HepG2 (cell line): ENCODE measurements around the gene KCNJ2. TPM values are rescaled to one million over a fixed set of nuclear protein-coding genes. Genes with fewer than 3 reads are reported as not detected.

Experiments used
- ATAC-seq: fragments of 200-7000 bp; cut with Tn5 transposase; 3 replicates; pipeline ENCODE4 v1.9.1; 2020; ENCODE audit warnings: mild to moderate bottlenecking, moderate library complexity
- BruUV-seq: library from RNA; stranded (reverse); fragments of 400-500 nt; replicated peaks from 2 replicates; lab custom pipeline; 2021; lab: Mats Ljungman, UMichigan
- CTCF ChIA-PET: fragments of 300-600 bp; formaldehyde crosslinking; extraction: SDS; loops from one replicate; lab custom pipeline; 2021; ENCODE audit warnings: low total read pairs, inconsistent platforms, low intra/inter-chr PET ratio; lab: Yijun Ruan, JAX
- POLR2A ChIA-PET: fragments of 350-600 bp; sonication (Branson Sonifier 250); formaldehyde crosslinking; loops from one replicate; lab custom pipeline; 2020; ENCODE audit warnings: antibody characterized with exemption, inconsistent platforms; lab: Yijun Ruan, JAX
- DNase-seq: peaks from one replicate; pipeline ENCODE4 v3.0.0-alpha.2; 2015; ENCODE audit warnings: low spot score
- FAIRE-seq: peaks from 3 replicates; lab custom pipeline; 2011; peaks lifted over from hg19 to GRCh38; lab: Jason Lieb, UNC
- H2AFZ ChIP-seq: one replicate; pipeline ENCODE4 v1.6.1; 2011; ENCODE audit warnings: low read length, inconsistent platforms
- H3K27ac ChIP-seq: fragments of 300-600 bp; 3 replicates; pipeline ENCODE4 v1.8.0; 2011; ENCODE audit warnings: mixed run types, mild to moderate bottlenecking, mixed read lengths, low read length, inconsistent platforms; ENCODE audit not compliant: insufficient read depth; ENCODE audit errors: extremely low read length
- H3K27me3 ChIP-seq, 2 experiments: fragments of 200-600 bp in 1 of 2; 2 replicates in 1 of 2; 3 replicates in 1 of 2; pipeline versions ENCODE4 v1.6.0 to v1.8.0; 2011; ENCODE audit warnings: low read length in 2 of 2, mild to moderate bottlenecking in 2 of 2, moderate library complexity in 2 of 2, inconsistent platforms in 1 of 2; ENCODE audit not compliant: insufficient read depth in 2 of 2, control insufficient read depth in 1 of 2
- H3K36me3 ChIP-seq, 2 experiments: fragments of 200-600 bp in 1 of 2; replicated peaks in 1 of 2; 2 replicates in 1 of 2; 3 replicates in 1 of 2; pipeline versions ENCODE4 v1.5.1 to v1.8.0; 2011; ENCODE audit warnings: low read length in 2 of 2, inconsistent platforms in 1 of 2; ENCODE audit not compliant: insufficient read depth in 2 of 2, control insufficient read depth in 1 of 2
- H3K4me1 ChIP-seq: 2 replicates; pipeline ENCODE4 v1.5.1; 2012; ENCODE audit warnings: low read length, inconsistent platforms; ENCODE audit not compliant: insufficient read depth
- H3K4me2 ChIP-seq: 2 replicates; pipeline ENCODE4 v1.6.0; 2011; ENCODE audit warnings: low read depth, low read length, inconsistent platforms
- H3K4me3 ChIP-seq, 3 experiments: fragments of 200-600 bp in 1 of 3; sonication (generic), shearing (Covaris generic) in 1 of 3; replicated peaks in 1 of 3; 2 replicates each; pipeline ENCODE4 v1.5.1; 2011 to 2016; ENCODE audit warnings: low read length in 3 of 3, inconsistent platforms in 2 of 3, low read depth in 2 of 3, mild to moderate bottlenecking in 2 of 3, control low read depth in 1 of 3, mixed read lengths in 1 of 3; ENCODE audit not compliant: insufficient read depth in 1 of 3
- H3K79me2 ChIP-seq: one replicate; pipeline ENCODE4 v1.6.1; 2011; ENCODE audit warnings: low read length, inconsistent platforms; ENCODE audit not compliant: insufficient read depth
- H3K9ac ChIP-seq: 2 replicates; pipeline ENCODE4 v1.6.0; 2011; ENCODE audit warnings: mild to moderate bottlenecking, low read depth, low read length, inconsistent platforms; ENCODE audit not compliant: insufficient read depth
- H3K9me3 ChIP-seq: 2 replicates; pipeline ENCODE4 v1.5.1; 2012; ENCODE audit warnings: mild to moderate bottlenecking, low read length
- H4K20me1 ChIP-seq: 2 replicates; pipeline ENCODE4 v1.6.0; 2011; ENCODE audit warnings: inconsistent platforms, mild to moderate bottlenecking, low read length, moderate library complexity; ENCODE audit not compliant: insufficient read depth
- HOXA9 ChIP-seq: sonication (generic); formaldehyde crosslinking; IDR thresholded peaks from 2 replicates; pipeline ENCODE4 v1.8.1; 2022; ENCODE audit warnings: missing genetic modification reagents, mild to moderate bottlenecking, moderate library complexity, borderline replicate concordance
- KDM5B ChIP-seq: sonication (generic); formaldehyde crosslinking; IDR thresholded peaks from 2 replicates; pipeline ENCODE4 v1.4.0; 2020; ENCODE audit warnings: missing genetic modification reagents, mild to moderate bottlenecking, borderline replicate concordance
- SMC3 ChIP-seq: IDR thresholded peaks from 2 replicates; pipeline ENCODE4 v1.6.1; 2011; ENCODE audit warnings: low read length, improper control_type of control experiment
- SOX6 ChIP-seq, 2 experiments: fragments of 450-650 bp in 1 of 2; sonication (generic) in 1 of 2; formaldehyde crosslinking in 1 of 2; IDR thresholded peaks; 2 replicates each; pipeline versions ENCODE4 v1.4.0 to v1.6.1; 2017 to 2020; ENCODE audit warnings: antibody characterized with exemption in 1 of 2, mild to moderate bottlenecking in 1 of 2, missing genetic modification reagents in 1 of 2
- STAG1 ChIP-seq: sonication (generic); formaldehyde crosslinking; IDR thresholded peaks from 2 replicates; pipeline ENCODE4 v1.4.0; 2020; ENCODE audit warnings: missing genetic modification reagents
- U2AF1 ChIP-seq: fragments of 200-400 bp; formaldehyde crosslinking; optimal IDR thresholded peaks from 2 replicates; pipeline ENCODE3; 2017; ENCODE audit warnings: mild to moderate bottlenecking, low read depth, low read length
- ZKSCAN5 ChIP-seq: sonication (generic); formaldehyde crosslinking; IDR thresholded peaks from 2 replicates; pipeline ENCODE4 v1.5.1; 2020; ENCODE audit warnings: mild to moderate bottlenecking, missing genetic modification reagents
- ZNF260 ChIP-seq: sonication (generic); formaldehyde crosslinking; IDR thresholded peaks from 2 replicates; pipeline ENCODE4 v1.4.0; 2020; ENCODE audit warnings: missing genetic modification reagents, low read depth, mild to moderate bottlenecking, borderline replicate concordance
- ZNF430 ChIP-seq: sonication (generic); formaldehyde crosslinking; IDR thresholded peaks from 2 replicates; pipeline ENCODE4 v1.9.0; 2021; ENCODE audit warnings: mild to moderate bottlenecking, missing genetic modification reagents
- ZNF552 ChIP-seq: sonication (generic); formaldehyde crosslinking; IDR thresholded peaks from 2 replicates; pipeline ENCODE4 v1.9.0; 2022; ENCODE audit warnings: missing genetic modification reagents, mild to moderate bottlenecking, borderline replicate concordance
- ZNF816 ChIP-seq: sonication (generic); formaldehyde crosslinking; IDR thresholded peaks from 2 replicates; pipeline ENCODE4 v1.8.0; 2022; ENCODE audit warnings: missing genetic modification reagents, mild to moderate bottlenecking, borderline replicate concordance
- WGBS: methylation state at CpG from one replicate; pipeline ENCODE4 v1.1.6; 2017; ENCODE audit warnings: low lambda C conversion rate; 5-methylcytosine and 5-hydroxymethylcytosine counted together
- in situ Hi-C: cut with HindIII; loops from 2 replicates; pipeline ENCODE4 v1.10.0; 2017; ENCODE audit warnings: low pct_unique_long_range_greater_than_20kb; ENCODE audit not compliant: extremely low pct_ligation_motif_present
- intact Hi-C: fragments of 100-400 bp; cut with micrococcal nuclease; formaldehyde crosslinking; loops from one replicate; pipeline ENCODE4 v1.10.0; 2022; ENCODE audit not compliant: unreplicated experiment
- polyA plus RNA-seq, 8 experiments: library from polyadenylated mRNA; depleted of rRNA in 3 of 8; stranded (reverse) in 7 of 8; unstranded in 1 of 8; fragments of >200 nt; fragmentation: Illumina TruSeq in 4 of 8; extraction: Trizol in 4 of 8; gene quantifications; 2 replicates each; pipeline versions ENCODE4 v1.2.1 to v1.2.3, GENCODE V29; 2011 to 2016; ENCODE audit warnings: low read depth in 4 of 8, missing spikeins in 1 of 8, mixed read lengths in 1 of 8; ENCODE audit not compliant: insufficient read depth in 1 of 8
- total RNA-seq, 5 experiments: library from RNA; depleted of rRNA; stranded (reverse); fragments of >200 nt; fragmentation: Illumina TruSeq; extraction: Trizol; gene quantifications; 2 replicates each; pipeline ENCODE4 v1.2.3, GENCODE V29; 2016; ENCODE audit warnings: low read depth in 1 of 5
- TF ChIP-seq, protein P1 (sequence below): sonication (generic); formaldehyde crosslinking; IDR thresholded peaks from 2 replicates; pipeline ENCODE4 v1.5.0; 2020; ENCODE audit warnings: mild to moderate bottlenecking, missing genetic modification reagents, borderline replicate concordance
- TF ChIP-seq, protein P2 (sequence below): sonication (generic); formaldehyde crosslinking; IDR thresholded peaks from 2 replicates; pipeline ENCODE4 v1.5.0; 2020; ENCODE audit warnings: mild to moderate bottlenecking, missing genetic modification reagents, moderate library complexity

The KCNJ2 gene
- total and polyA plus RNA-seq, 2 of the 13 experiments (the other 11 are each of a cell fraction or from before 2014, with no cell fraction given): not detected

DNA sequence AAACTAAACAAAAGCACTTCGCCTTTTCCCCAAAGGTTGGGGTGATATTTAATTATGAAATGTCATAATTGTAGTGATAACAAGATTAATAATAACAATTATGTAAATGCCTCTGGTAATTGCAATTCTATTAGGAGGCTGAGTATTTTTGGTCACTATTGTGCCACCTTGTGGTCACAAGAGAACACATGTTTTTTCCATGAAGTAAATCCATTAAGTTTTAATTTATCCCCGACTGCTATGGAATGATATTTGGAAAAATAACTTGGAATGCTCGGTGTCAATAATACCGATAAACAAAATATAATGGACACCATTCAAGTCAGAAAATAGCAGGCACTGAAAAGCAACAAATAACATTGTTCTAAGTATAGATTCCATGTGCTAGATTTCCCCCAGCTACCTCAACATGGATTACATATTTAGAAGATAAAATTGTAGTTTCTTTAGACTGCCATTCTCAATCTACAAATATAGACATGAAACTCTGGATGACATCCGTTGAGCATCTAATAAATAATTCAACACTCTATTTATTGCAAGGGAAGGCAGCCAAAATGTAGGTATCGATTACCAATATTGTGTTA, 25.0 kb upstream of the KCNJ2 start:
- ChIA-PET POLR2A (no interaction called here), CTCF (interaction anchor here (1.6 to 2.6 kb wide), 2 partner anchors 575 to 618 kb away, joined by 14 to 31 read pairs; no protein-coding TSS in a partner anchor)
- Histone ChIP-seq H4K20me1 (no peaks in the 10 kb centered on the region), H3K79me2 (no peaks in the 10 kb centered on the region), H3K9me3 (no peaks in the 10 kb centered on the region), H3K4me2 (no peak overlapping the region), H3K27ac (no peak overlapping the region), H3K36me3 (no peaks in the 10 kb centered on the region), H3K4me3 (no peak overlapping the region), H3K4me1 (no peaks in the 10 kb centered on the region), H2AFZ (no peak overlapping the region), H3K9ac (no peak overlapping the region), H3K27me3 (no peaks in the 10 kb centered on the region; a peak in 1 of 5 replicates)
- FAIRE-seq: peak; percentile 66
- intact Hi-C loops: loop anchor here (1.0 kb wide), 3 partner anchors 537 to 618 kb away; no protein-coding TSS in a partner anchor
- peak; percentile 15 for DNase-seq
- TF ChIP-seq ZKSCAN5 (CRISPR knock-in tag): no peak
- TF ChIP-seq, protein P1, sequence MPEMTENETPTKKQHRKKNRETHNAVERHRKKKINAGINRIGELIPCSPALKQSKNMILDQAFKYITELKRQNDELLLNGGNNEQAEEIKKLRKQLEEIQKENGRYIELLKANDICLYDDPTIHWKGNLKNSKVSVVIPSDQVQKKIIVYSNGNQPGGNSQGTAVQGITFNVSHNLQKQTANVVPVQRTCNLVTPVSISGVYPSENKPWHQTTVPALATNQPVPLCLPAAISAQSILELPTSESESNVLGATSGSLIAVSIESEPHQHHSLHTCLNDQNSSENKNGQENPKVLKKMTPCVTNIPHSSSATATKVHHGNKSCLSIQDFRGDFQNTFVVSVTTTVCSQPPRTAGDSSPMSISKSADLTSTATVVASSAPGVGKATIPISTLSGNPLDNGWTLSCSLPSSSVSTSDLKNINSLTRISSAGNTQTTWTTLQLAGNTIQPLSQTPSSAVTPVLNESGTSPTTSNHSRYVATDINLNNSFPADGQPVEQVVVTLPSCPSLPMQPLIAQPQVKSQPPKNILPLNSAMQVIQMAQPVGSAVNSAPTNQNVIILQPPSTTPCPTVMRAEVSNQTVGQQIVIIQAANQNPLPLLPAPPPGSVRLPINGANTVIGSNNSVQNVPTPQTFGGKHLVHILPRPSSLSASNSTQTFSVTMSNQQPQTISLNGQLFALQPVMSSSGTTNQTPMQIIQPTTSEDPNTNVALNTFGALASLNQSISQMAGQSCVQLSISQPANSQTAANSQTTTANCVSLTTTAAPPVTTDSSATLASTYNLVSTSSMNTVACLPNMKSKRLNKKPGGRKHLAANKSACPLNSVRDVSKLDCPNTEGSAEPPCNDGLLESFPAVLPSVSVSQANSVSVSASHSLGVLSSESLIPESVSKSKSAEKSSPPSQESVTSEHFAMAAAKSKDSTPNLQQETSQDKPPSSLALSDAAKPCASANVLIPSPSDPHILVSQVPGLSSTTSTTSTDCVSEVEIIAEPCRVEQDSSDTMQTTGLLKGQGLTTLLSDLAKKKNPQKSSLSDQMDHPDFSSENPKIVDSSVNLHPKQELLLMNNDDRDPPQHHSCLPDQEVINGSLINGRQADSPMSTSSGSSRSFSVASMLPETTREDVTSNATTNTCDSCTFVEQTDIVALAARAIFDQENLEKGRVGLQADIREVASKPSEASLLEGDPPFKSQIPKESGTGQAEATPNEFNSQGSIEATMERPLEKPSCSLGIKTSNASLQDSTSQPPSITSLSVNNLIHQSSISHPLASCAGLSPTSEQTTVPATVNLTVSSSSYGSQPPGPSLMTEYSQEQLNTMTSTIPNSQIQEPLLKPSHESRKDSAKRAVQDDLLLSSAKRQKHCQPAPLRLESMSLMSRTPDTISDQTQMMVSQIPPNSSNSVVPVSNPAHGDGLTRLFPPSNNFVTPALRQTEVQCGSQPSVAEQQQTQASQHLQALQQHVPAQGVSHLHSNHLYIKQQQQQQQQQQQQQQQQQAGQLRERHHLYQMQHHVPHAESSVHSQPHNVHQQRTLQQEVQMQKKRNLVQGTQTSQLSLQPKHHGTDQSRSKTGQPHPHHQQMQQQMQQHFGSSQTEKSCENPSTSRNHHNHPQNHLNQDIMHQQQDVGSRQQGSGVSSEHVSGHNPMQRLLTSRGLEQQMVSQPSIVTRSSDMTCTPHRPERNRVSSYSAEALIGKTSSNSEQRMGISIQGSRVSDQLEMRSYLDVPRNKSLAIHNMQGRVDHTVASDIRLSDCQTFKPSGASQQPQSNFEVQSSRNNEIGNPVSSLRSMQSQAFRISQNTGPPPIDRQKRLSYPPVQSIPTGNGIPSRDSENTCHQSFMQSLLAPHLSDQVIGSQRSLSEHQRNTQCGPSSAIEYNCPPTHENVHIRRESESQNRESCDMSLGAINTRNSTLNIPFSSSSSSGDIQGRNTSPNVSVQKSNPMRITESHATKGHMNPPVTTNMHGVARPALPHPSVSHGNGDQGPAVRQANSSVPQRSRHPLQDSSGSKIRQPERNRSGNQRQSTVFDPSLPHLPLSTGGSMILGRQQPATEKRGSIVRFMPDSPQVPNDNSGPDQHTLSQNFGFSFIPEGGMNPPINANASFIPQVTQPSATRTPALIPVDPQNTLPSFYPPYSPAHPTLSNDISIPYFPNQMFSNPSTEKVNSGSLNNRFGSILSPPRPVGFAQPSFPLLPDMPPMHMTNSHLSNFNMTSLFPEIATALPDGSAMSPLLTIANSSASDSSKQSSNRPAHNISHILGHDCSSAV (CRISPR knock-in tag): no peak
- no peak for TF ChIP-seq HOXA9 (CRISPR knock-in tag)
- peak; percentile 73 for TF ChIP-seq SMC3
- no peak for TF ChIP-seq ZNF816 (CRISPR knock-in tag)
- no peak for TF ChIP-seq ZNF430 (CRISPR knock-in tag)
- peak; percentile 50 for TF ChIP-seq STAG1 (CRISPR knock-in tag)
- no peak for TF ChIP-seq SOX6 (IDR thresholded peaks at IDR 0.05)
- no peak for TF ChIP-seq SOX6 (CRISPR knock-in tag; IDR thresholded peaks at IDR 0.05)
- no peak for TF ChIP-seq ZNF552
- no peak for TF ChIP-seq KDM5B (CRISPR knock-in tag)
- no peak for TF ChIP-seq ZNF260 (CRISPR knock-in tag)
- TF ChIP-seq U2AF1: no peak
- TF ChIP-seq, protein P2, sequence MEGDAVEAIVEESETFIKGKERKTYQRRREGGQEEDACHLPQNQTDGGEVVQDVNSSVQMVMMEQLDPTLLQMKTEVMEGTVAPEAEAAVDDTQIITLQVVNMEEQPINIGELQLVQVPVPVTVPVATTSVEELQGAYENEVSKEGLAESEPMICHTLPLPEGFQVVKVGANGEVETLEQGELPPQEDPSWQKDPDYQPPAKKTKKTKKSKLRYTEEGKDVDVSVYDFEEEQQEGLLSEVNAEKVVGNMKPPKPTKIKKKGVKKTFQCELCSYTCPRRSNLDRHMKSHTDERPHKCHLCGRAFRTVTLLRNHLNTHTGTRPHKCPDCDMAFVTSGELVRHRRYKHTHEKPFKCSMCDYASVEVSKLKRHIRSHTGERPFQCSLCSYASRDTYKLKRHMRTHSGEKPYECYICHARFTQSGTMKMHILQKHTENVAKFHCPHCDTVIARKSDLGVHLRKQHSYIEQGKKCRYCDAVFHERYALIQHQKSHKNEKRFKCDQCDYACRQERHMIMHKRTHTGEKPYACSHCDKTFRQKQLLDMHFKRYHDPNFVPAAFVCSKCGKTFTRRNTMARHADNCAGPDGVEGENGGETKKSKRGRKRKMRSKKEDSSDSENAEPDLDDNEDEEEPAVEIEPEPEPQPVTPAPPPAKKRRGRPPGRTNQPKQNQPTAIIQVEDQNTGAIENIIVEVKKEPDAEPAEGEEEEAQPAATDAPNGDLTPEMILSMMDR: peak; percentile 64
- 16% methylated on average over 6 of the region's 6 CpGs for WGBS
- BruUV-seq: no TSS peak
- in situ Hi-C loops: no loop called here
- no peak for ATAC-seq
